ENCODE data around the gene IAPP.
"Not testable (repeated sequence)": the region's sequence is repeated elsewhere in the genome, so short reads cannot be mapped to it uniquely, and the experiment has no call there.

The IAPP gene

DNA sequence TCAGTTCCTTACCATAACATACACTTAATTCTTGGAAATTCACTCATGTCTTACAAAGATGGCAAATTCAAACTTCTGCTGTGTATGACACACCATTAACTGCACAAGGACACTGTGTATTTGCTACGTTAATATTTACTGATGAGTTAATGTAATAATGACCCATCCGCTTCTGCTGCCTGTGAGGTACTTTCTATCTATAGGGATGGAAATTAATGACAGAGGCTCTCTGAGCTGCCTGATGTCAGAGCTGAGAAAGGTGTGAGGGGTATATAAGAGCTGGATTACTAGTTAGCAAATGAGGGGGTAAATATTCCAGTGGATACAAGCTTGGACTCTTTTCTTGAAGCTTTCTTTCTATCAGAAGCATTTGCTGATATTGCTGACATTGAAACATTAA, at the start of gene IAPP:
IAPP (plus strand) TSS at position 301 of the 400 bp plus-strand sequence. CDS start 450 bp downstream, outside the sequence.
- no peak for DNase-seq

DNA sequence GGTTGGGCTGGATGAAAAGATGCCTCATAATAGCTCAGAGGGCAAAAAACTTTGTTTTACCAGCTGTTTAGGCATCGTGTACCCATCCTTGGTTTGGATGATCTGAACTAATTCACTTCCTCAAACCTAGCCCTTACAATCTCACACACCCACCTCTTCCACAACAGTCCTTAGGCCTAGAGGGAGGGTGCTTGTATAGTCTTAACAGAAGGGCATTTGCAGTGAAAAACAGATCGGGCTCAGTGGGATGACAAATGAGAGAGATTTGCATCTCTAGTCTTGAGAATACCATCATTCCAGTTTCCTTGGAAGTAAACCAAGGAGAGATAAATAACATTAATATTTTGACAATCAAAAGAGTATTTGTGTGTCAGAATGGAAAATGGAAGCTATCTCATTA, 49.0 kb upstream of the IAPP start:
- DNase-seq: no peak

DNA sequence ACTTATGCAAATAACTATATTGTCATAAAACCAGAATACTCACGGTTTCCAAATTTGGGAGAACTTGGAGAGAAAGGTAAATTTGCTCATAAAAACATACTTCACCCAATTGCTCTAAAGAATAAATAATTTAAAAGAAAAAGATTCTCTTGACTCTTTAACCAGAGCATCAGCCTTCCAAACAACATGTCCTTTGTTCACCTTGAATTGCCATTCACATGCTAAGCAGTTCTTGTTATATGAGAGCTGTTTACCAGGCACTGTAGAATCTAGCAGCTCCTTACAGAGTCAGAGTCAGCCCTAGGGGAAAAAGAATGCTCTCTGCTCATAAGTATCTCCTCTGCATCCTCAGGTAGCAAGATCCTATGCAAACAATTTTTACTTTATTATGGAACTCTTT, 48.2 kb upstream of the IAPP start:
- DNase-seq: no peak

DNA sequence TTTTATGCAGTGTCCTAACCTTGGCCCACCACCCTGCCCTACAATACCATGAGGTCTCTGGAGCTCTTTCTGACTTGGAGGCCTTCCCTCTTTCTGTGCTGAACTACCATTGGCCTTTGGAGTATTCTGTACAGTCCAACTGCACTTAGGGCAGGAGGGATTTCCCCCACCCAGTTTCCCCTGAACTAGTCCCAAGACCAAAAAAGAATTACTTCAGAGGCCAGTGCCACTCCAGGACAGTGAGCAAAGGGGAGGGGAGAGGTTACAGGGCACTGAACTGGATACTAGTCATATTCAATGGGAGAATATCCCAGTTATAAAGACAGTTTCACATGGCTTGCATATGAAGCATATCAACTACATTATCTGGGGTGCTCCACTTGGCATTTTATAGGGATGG, 44.1 kb upstream of the IAPP start:
- DNase-seq: no peak

DNA sequence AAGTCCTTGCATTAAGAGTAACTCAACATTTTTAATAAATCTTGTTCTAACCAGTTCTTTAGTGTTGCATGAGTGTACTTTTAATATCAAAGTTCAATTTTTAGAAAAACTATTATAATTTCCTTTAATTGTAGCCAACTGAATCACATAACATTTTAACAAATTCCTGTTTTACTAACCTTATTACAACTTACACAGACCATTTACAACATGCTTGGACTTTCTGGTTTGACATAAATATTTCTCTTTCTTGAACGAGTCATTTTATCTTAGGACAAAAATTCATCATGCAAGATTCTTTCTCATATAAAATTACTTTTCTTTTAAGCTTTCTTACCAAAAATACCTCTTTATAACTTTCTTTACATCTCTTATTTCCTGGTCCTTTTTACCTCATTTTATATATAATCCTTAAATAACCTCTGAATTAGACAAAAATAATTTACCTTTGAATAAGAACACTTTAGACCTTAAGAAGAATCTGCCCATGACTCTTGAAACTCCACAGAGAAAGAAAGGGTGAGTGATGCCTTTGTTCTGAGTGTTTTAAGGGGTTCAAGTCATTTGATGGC, 41.9 kb upstream of the IAPP start:
- no peak for DNase-seq

DNA sequence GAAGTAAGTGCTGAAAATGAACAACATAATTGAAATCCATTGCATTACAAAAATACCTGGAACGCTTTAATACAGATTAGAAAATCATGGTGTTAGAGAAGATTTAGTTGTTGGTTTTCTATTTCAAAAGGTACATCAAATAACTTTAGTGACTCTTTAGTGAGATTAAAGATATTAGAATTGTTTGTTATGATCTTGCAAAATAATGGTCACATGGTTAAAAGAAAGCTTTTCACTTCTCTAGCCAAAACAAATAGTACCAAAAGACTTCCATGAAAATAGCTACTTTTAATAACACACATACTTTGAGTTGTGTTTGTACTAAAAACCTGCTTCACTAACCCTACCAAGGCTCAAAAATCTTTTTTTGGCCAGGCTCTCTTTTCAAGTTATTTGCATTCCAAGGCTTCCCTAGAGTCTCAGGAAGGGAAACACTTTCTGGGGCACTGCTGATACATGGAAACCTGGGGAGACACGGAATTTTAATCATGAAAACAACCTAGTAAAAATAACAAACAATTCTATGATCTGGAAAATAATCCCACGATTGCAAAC, 37.9 kb upstream of the IAPP start, which contains the start of gene SLCO1A2:
SLCO1A2 (minus strand) TSS at position 147 of the 555 bp plus-strand sequence. CDS start 270 bp downstream, outside the sequence.
- no peak for DNase-seq

DNA sequence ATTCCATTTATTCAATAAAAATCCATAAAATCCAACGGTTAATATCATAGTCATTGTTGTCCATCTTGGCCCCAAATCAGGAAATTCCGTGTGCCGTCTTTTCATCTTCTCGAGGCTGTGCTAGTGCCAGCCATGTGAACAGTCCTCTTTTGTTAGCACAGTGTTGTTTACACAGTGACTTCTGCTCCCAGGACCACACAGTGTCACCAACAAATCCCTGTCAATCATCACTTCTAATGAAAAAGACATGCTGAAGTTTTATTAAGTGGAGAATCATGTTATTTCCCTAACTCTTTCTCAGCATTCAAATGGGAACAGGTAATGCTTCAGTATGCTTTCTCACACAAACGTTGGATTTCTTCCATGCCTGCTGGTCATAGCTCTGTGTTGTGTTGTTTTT, 36.0 kb upstream of the IAPP start:
- DNase-seq: no peak

DNA sequence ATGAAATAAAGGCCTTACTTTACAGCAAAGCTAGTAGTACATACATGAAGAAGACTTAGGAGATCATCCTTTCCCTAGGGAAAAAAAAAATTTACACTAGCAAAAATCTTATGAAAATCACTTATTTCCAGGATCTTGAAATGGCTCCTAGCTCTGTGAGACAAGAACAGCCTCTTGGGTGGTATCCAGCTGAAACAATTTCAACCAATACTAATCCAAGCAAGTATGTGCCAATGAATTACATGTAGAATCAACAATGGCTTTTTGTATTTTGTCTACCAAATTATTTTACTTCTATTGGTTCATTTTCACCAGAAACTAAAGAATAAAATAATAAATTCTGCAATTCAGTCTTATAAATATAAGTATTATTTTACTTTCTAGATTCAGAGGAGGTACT, 35.2 kb upstream of the IAPP start:
- DNase-seq: no peak

DNA sequence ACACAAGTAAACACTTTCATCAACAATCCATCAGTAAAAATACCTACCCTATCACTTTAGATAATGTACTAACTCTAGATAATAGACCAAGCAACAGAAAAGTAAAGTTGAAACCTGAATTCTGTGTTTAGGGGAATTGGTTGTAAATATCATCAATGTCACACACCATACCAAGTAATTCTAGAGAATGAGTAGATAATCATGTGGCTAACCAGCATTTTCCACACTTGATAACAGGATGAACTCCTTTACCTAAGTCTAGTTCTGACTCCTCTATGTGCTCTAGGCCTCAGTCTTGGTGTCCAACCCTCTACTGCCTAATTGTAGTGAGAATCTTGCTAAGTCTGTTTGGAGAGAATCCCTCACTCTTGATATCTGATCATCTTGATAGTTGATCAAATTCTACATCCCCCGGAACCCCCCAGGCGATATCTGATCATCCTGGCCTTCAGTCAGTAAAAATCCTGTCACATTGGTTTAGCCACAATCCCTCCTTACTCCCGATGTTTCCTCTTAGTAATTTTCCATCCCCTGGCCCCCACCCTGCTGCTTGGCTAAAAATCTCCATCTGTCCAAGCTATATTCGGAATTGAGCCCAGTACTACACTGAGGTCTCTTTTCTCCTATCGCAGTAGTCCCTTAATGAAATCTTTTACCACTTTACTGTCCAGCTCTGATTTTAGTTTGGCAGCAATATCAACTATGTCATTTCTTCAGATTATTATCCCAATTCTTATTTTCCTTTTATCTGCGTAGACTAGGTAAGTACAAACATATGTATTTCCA, 34.5 kb upstream of the IAPP start:
- no peak for DNase-seq

DNA sequence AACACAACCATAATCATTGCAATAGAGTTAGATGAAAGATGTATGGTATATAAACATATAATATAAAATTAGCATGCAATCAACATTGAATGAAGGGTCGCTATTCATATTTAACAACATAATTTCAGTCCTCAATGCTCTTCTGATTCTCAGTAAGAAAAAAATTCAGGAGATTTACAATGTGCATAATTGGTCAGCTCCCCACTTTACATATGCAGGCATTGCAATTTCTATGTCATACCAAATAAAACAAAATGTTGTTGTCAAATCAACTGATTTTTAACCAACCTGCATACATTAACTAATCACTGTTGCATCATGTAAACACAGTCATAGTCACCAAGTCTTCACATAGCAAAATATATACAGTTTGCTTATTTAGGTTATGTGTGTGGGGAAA, 32.8 kb upstream of the IAPP start:
- no peak for DNase-seq

DNA sequence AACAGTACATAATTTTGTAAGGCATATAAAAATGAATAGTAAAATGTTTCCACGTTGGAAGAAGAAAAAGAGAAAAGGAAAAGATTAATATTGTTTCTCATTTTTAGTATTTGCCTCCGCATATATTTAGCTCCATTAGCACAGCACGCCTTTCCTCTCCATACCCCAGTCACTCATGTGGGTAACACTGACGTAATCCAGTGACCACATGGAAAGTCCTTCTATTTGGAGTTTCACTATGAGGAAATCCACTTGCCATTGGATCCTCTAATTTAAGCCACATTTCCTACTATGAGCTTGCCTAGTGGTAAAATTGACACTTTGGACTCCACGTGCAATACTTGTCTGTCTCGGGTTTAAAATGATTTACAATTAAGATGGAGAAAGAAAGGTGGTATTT, 32.3 kb upstream of the IAPP start:
- no peak for DNase-seq

DNA sequence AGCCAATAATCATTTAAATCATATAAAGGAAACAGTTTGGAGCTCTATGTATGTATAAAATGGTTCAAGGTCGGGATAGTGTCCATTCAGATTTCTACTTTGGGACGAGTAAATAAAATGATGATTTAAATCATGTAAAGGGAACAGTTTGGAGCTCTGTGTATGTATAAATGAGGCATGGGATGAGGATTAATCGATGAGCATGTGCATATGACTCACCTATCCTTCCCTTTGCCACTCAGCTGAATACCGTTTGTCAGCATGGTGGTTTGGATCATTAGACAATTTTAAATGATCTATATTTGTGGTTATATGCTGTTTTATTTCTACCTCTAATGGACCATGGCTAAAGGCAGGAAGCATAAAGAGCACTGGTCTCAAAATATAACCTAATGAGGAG, 30.9 kb upstream of the IAPP start:
- DNase-seq: no peak

DNA sequence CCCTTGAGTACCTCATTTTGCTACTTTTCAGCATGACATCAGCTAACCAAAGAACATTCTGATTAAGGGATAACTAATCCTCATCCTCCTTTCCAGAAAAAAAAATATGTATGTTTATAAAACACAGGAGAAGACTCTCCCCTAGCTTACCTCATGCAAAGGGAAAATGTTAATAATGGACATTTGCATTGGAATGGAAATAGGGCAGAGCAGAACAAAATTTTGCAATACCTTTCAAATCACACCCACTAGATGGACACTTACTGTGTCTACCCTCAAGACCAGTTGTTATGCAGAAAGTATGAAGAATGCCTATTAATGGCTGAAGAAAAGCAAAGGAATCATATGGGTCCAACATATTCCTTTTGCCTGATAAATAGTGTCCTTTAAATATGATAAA, 29.1 kb upstream of the IAPP start:
- DNase-seq: no peak

DNA sequence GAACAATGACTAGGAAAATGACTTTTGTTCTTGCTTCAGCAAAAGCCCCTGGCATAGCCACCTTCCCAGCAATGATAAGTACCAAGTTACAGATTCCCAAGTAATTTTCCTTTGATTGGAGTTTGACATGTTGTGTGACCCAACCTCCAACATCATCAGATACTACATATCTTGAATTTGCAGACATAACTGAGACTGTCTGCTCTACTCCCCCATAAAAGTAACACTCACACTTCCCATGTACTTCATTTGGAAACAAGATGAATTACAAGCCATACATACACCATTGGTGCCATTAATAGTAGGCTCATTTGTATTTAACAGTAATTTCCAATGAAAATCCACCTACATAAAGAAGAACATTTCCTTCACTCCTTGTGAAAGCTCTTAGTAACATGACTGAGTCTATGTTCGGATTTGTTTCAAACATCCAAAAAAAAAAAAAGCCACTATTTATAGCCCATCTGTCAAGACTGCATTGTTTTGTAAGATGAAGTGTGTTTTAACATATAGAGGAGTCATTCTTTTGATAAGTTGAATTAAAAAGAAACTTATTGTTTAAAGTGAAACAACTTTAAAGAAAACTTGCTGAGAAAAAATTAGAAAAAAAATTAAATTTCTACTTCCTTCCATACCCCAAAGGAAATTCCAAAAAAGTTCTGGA, 26.0 kb upstream of the IAPP start:
- no peak for DNase-seq

DNA sequence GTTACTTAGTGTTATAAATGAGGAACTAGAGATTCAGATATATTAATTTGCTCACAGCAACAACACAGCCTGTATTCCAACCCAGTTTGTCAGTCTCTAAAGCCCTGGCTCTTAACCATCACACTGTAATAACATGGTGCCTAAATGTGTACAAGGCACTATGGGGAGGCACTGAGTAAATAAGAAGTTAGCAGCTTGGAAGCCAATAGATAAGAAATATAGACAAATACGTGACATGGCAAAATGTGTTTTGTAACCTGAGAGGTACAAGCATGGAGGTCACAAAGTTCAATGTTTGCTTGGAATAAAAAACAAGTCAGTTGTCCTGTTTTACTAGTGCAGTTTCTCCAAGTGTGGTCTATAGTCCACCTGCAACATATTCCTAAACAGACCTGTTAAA, 21.7 kb upstream of the IAPP start:
- DNase-seq: no peak

DNA sequence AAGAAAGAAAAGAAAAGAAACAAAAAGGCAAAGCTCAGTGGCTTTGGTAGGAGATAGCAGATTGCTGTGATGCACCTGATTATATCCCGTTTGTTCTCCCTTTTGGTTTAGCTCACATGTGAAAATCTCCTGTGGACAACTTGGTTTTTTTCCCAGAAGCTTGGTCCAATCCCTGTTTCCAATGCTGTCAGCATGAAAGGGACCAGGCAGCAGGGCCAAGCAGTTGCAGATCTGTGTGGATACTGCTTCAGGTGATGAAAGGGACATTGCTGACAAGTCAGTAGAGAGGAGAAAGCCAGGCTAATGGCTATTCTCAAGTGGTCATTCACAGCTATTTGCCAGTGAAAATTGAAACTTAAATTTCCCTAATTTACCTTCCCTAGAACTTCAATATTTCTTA, 19.2 kb upstream of the IAPP start:
- no peak for DNase-seq

DNA sequence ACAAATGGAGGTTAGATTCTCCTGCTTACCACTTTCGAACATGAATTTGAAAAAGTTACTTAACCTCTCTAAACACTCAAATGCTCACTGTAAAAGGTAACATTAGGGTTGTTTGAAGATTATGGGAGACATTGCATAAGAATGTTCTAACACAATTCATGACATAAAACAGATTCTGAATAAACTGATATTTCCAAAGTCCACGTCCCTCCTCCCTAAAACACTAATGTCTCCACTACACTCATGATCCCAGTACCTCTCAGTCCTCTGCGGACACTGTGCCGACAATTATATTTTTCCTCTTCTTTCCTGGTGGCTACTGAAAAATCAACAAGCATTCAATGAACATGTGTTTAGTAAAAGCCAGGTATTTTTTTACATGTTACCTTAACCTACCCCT, 18.8 kb upstream of the IAPP start:
- no peak for DNase-seq

DNA sequence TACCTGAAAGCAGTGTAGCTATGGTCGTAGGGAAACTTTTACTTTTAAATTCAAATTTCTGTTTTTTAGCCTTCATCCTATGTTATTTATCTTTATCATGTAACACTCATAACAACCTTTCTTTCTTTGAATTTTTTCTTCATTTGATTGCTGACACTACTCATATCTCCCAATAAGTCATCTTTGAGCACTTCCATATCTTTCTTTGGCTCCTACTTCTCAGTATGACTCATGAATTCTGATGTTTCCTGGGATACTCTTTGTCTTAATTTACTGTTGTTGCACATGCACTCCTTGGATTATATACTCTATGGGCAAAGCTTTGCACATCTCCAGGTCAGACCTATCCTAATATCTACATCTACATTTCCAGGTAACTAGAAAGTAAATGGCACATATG, 18.1 kb upstream of the IAPP start:
- DNase-seq: no peak

DNA sequence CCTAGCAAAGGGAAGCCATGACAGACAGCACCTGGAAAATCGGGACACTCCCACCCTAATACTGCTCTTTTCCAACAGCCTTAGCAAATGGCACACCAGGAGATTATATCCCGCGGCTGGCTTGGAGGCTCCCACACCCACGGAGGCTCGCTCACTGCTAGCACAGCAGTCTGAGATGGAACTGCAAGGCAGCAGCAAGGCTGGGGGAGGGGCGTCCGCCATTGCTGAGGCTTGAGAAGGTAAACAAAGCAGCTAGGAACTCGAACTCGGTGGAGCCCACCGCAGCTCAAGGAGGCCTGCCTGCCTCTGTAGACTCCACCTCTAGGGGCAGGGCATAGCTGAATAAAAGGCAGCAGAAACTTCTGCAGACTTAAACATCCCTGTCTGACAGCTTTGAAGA, 12.1 kb upstream of the IAPP start:
- DNase-seq: not testable (repeated sequence)

DNA sequence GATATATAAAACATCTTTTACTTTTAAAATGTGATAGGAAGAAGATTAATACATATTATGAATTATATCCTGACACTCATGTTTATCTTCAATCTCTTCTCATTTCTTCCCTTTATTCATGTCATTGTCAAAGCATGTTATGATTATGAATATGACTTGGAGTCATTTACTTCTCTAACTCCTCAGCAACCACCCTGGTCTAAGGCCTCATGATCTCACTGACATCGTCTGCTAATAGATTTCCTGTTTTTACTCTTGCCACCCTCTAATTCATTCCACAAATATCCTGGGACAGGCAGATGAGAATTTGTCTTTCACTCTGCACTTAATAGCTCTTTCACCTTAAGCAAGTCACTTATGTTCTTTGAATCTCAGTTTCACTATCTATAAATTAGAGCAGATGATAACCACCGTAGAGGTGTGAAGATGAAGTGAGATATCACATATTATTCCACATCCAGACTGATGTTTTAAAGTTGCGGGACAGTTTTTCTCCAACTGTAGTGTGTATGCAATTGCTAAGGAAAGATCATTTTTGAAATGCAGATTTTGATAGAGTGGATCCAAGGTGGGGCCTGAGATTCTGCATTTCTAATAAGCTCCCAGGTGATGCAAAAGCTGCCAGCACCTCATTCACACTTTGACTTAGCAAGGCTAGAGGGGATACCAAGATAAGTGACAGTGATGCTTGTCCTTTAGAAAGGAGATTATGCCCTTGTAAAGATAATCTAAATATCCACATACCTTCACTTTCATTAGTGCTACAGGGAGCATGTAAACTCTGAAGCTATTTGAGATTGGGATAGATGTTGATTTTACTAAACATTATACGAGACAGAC, 3.3 kb upstream of the IAPP start:
- no peak for DNase-seq

DNA sequence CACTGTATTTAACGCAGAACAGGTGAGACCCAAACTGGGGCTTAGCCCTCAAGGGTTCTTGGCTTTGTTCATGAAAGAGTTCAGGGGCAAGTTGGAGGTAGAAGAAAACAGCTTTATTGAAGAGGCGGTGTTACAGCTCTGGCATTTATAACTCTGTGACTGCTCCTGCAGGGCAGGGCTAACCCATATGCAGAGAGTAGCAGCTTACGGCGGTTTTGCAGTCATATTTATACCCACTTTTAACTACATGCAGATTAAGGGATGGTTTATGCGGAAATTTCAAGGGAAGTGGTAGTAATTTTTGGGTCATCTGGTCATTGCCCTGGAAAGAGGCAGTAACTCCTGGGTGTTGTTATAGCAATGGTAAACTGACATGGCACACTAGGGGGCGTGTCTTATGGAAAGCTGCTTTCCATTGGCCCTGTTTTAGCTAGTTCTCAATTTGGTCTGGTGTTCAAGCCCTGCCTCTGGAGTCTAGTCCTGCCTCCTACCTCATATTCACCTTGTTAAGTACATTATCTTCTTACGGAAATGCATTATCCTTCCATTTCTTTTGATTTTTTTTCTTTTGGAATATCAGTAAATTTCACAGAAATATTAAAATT, 1.8 kb upstream of the IAPP start:
- DNase-seq: no peak

DNA sequence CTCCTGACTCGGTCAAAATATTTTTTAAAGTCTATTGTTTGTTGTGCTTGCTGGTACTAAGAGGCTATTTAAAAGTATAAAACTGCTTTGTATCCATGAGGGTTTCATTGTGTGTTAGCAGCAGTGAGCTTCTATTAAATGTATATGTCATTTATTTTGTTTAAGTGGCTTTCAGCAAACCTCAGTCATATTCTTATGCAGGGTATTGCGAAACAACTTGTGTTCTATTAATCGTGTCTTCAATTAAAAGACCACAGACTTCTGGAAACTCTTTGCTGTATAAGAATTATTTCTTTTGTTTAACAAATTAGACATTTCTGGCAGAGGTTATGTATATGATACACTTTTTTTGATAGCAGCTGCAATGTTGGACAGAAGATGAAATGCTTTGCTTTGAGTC, 6.5 kb downstream of the IAPP start:
- no peak for DNase-seq

DNA sequence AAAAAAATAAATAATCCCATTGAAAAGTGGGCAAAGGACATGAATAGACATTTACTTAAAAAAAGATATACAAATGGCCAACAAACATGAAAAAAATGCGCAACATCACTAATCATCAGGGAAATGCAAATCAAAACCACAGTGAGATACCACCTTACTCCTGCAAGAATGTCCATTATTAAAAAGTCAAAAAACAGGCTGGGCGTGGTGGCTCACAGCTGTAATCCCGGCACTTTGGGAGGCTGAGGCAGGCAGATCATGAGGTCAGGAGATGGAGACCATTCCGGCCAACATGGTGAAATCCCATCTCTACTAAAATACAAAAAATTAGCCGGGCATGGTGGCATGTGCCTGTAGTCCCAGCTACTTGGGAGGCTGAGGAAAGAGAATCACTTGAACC, 8.6 kb downstream of the IAPP start:
- not testable (repeated sequence) for DNase-seq
